CD14-positive monocyte (primary cell): ENCODE measurements around the gene THSD4. TPM values are rescaled to one million over a fixed set of nuclear protein-coding genes. Genes with fewer than 3 reads are reported as not detected.
"Not testable (repeated sequence)": the region's sequence is repeated elsewhere in the genome, so short reads cannot be mapped to it uniquely, and the experiment has no call there.

ENCODE experiments used
- DNase-seq, 3 donors: peaks; one replicate each; pipeline ENCODE4 v3.0.0-alpha.2; 2011 to 2022
- H2AFZ ChIP-seq: 2 replicates; pipeline ENCODE4 v1.6.0; 2012; ENCODE audit warnings: mild to moderate bottlenecking, low read depth, low read length, inconsistent platforms; ENCODE audit not compliant: insufficient read depth, poor library complexity, severe bottlenecking
- H3K27ac ChIP-seq, 2 donors: 1 replicate in 1 of 2; 2 replicates in 1 of 2; pipeline ENCODE4 v1.5.1; 2012 to 2013; ENCODE audit warnings: low read length in 2 of 2, control low read depth in 1 of 2, inconsistent platforms in 1 of 2, low read depth in 1 of 2, mild to moderate bottlenecking in 1 of 2
- H3K27me3 ChIP-seq, 2 donors: one replicate each; pipeline versions ENCODE4 v1.6.0 to v1.6.1; 2011 to 2013; ENCODE audit warnings: low read length in 2 of 2; ENCODE audit not compliant: control insufficient read depth in 2 of 2, insufficient read depth in 2 of 2
- H3K36me3 ChIP-seq, 2 donors: replicated peaks in 1 of 2; 1 replicate in 1 of 2; 2 replicates in 1 of 2; pipeline versions ENCODE4 v1.5.1 to v1.6.1; 2012 to 2013; ENCODE audit warnings: low read length in 2 of 2, control low read depth in 1 of 2, inconsistent platforms in 1 of 2, mild to moderate bottlenecking in 1 of 2; ENCODE audit not compliant: insufficient read depth in 2 of 2, control insufficient read depth in 1 of 2
- H3K4me1 ChIP-seq, 2 donors: 1 replicate in 1 of 2; 2 replicates in 1 of 2; pipeline versions ENCODE4 v1.5.1 to v1.6.1; 2012 to 2013; ENCODE audit warnings: low read length in 2 of 2, control low read depth in 1 of 2, inconsistent platforms in 1 of 2, mild to moderate bottlenecking in 1 of 2, moderate library complexity in 1 of 2; ENCODE audit not compliant: insufficient read depth in 2 of 2, control insufficient read depth in 1 of 2
- H3K4me2 ChIP-seq: replicated peaks from 2 replicates; pipeline ENCODE3; 2012; ENCODE audit warnings: low read length, moderate library complexity, mild to moderate bottlenecking; ENCODE audit not compliant: poor library complexity, severe bottlenecking; ENCODE audit errors: extremely low read depth
- H3K4me3 ChIP-seq, 3 experiments: fragments of 200-600 bp in 1 of 3; sonication (generic) in 1 of 3; replicated peaks in 1 of 3; 1 replicate in 2 of 3; 2 replicates in 1 of 3; pipeline ENCODE4 v1.5.1; 2011 to 2013; ENCODE audit warnings: low read length in 3 of 3, mild to moderate bottlenecking in 3 of 3, control low read depth in 2 of 3, low read depth in 2 of 3, inconsistent platforms in 1 of 3, moderate library complexity in 1 of 3
- H3K79me2 ChIP-seq: 2 replicates; pipeline ENCODE4 v1.6.0; 2012; ENCODE audit warnings: mild to moderate bottlenecking, control low read depth, inconsistent platforms, low read length, moderate library complexity; ENCODE audit not compliant: insufficient read depth
- H3K9ac ChIP-seq: 2 replicates; pipeline ENCODE4 v1.6.0; 2017; ENCODE audit warnings: low read length, mild to moderate bottlenecking; ENCODE audit not compliant: insufficient read depth, poor library complexity, severe bottlenecking
- H3K9me3 ChIP-seq, 2 donors: replicated peaks in 1 of 2; 1 replicate in 1 of 2; 2 replicates in 1 of 2; pipeline versions ENCODE4 v1.5.1 to v1.6.1; 2012 to 2013; ENCODE audit warnings: low read length in 2 of 2, control low read depth in 1 of 2; ENCODE audit not compliant: control insufficient read depth in 1 of 2, insufficient read depth in 1 of 2
- H4K20me1 ChIP-seq: 2 replicates; pipeline ENCODE4 v1.6.0; 2012; ENCODE audit warnings: mild to moderate bottlenecking, low read length, control low read depth, moderate library complexity; ENCODE audit not compliant: insufficient read depth
- H3K27ac Mint-ChIP-seq, 7 donors: one replicate each; pipeline ENCODE4 v1.8.0; 2020; ENCODE audit warnings: mild to moderate bottlenecking in 7 of 7, mixed read lengths in 7 of 7, moderate library complexity in 6 of 7, inconsistent platforms in 2 of 7
- H3K27me3 Mint-ChIP-seq, 3 donors: one replicate each; pipeline ENCODE4 v1.8.0; 2021 to 2022; ENCODE audit warnings: low read depth in 3 of 3, mild to moderate bottlenecking in 3 of 3, mixed read lengths in 3 of 3, moderate library complexity in 3 of 3, inconsistent platforms in 1 of 3
- H3K36me3 Mint-ChIP-seq, 2 donors: one replicate each; pipeline ENCODE4 v1.8.0; 2020; ENCODE audit warnings: mixed read lengths in 2 of 2, inconsistent platforms in 1 of 2, mild to moderate bottlenecking in 1 of 2
- H3K4me1 Mint-ChIP-seq: one replicate; pipeline ENCODE4 v1.8.0; 2020; ENCODE audit warnings: mild to moderate bottlenecking, mixed read lengths
- H3K4me3 Mint-ChIP-seq, 2 donors: one replicate each; pipeline ENCODE4 v1.8.0; 2020; ENCODE audit warnings: mild to moderate bottlenecking in 2 of 2, mixed read lengths in 2 of 2, moderate library complexity in 1 of 2
- H3K9me3 Mint-ChIP-seq, 7 donors: one replicate each; pipeline ENCODE4 v1.8.0; 2020 to 2022; ENCODE audit warnings: mixed read lengths in 7 of 7, mild to moderate bottlenecking in 6 of 7, moderate library complexity in 6 of 7, inconsistent platforms in 2 of 7
- CTCF ChIP-seq: fragments of 200-600 bp; IDR thresholded peaks from one replicate; pipeline ENCODE4 v1.8.0; 2022; ENCODE audit warnings: antibody characterized with exemption, mild to moderate bottlenecking
- WGBS: methylation state at CpG from one replicate; pipeline ENCODE4 v1.1.5; 2013; ENCODE audit warnings: missing lambda C conversion rate; ENCODE audit not compliant: insufficient coverage; 5-methylcytosine and 5-hydroxymethylcytosine counted together
- intact Hi-C, 2 donors: fragments of 100-400 bp; cut with micrococcal nuclease; formaldehyde crosslinking; loops; one replicate each; pipeline versions ENCODE4 v1.15.0 to v1.15.1; 2023
- polyA plus RNA-seq, 3 donors: library from polyadenylated mRNA; depleted of rRNA in 1 of 3; unstranded in 2 of 3; stranded (reverse) in 1 of 3; fragments of 300-500 nt in 2 of 3; fragments of >200 nt in 1 of 3; fragmentation: Illumina TruSeq in 2 of 3; gene quantifications; 1 replicate in 2 of 3; 2 replicates in 1 of 3; pipeline ENCODE4 v1.2.3, GENCODE V29; 2012 to 2021

The THSD4 gene
- polyA plus RNA-seq, 3 donors: not detected

GRCh38 chr15:71400294-71400693, 285.0 kb downstream of the THSD4 start:
- Mint-ChIP-seq H3K36me3 (no peaks in the 10 kb centered on the region), H3K4me1 (no peaks in the 10 kb centered on the region), H3K27ac (no peak overlapping the region), H3K9me3 (peaks cover 0 to 2% (median 0%) of the 10 kb centered on the region in 7 donors), H3K4me3 (no peak overlapping the region), H3K27me3 (peaks cover 0 to 4% (median 2%) of the 10 kb centered on the region in 3 donors)
- no peak for TF ChIP-seq CTCF
- Histone ChIP-seq H3K79me2 (no peaks in the 10 kb centered on the region), H3K27me3 (peaks cover 0 to 2% of the 10 kb centered on the region in 2 donors), H2AFZ (no peak overlapping the region), H3K36me3 (no peaks in the 10 kb centered on the region), H3K4me1 (no peaks in the 10 kb centered on the region), H4K20me1 (no peaks in the 10 kb centered on the region), H3K4me3 (no peak overlapping the region), H3K9me3 (no peaks in the 10 kb centered on the region), H3K9ac (no peak overlapping the region), H3K27ac (no peak overlapping the region), H3K4me2 (no peak overlapping the region)
- DNase-seq: no peak
- WGBS: 85% methylated on average over 3 of the region's 3 CpGs
- intact Hi-C loops: no loop called here

GRCh38 chr15:71401728-71402127, 286.5 kb downstream of the THSD4 start:
- H3K4me3 Mint-ChIP-seq, H3K27me3 ChIP-seq, H3K27ac ChIP-seq, H3K4me3 ChIP-seq, H3K36me3 ChIP-seq, H3K79me2 ChIP-seq, intact Hi-C loops, H3K4me1 Mint-ChIP-seq, H3K4me1 ChIP-seq, H4K20me1 ChIP-seq, H3K9ac ChIP-seq, H3K36me3 Mint-ChIP-seq, H3K9me3 Mint-ChIP-seq, H3K9me3 ChIP-seq, H3K27ac Mint-ChIP-seq, H2AFZ ChIP-seq, H3K4me2 ChIP-seq, H3K27me3 Mint-ChIP-seq, DNase-seq: not testable (repeated sequence)
- no CpG with 5 or more reads among the region's 3 CpGs for WGBS
